Psoas muscle (tissue), 8 donors: ENCODE results near the gene UBE2E2. TPM values are rescaled to one million over a fixed set of nuclear protein-coding genes. Genes with fewer than 3 reads are reported as not detected.

Experiments
- ATAC-seq, 4 donors: fragments of 200-7000 bp; cut with Tn5 transposase; one replicate each; pipeline ENCODE4 v1.9.1; 2020; ENCODE audit warnings: moderate library complexity in 3 of 4, mild to moderate bottlenecking in 2 of 4
- DNase-seq, 2 donors: peaks; one replicate each; pipeline ENCODE4 v3.0.0-alpha.2; 2020
- H3K27ac ChIP-seq: fragments of 200-600 bp; one replicate; pipeline ENCODE4 v1.8.0; 2022
- H3K27me3 ChIP-seq, 3 donors: fragments of 200-600 bp in 1 of 3; one replicate each; pipeline versions ENCODE4 v1.6.1 to v1.8.0; 2013 to 2022; ENCODE audit warnings: low read length in 2 of 3, mild to moderate bottlenecking in 2 of 3, moderate library complexity in 1 of 3; ENCODE audit not compliant: insufficient read depth in 3 of 3
- H3K36me3 ChIP-seq, 2 donors: fragments of 200-600 bp in 1 of 2; one replicate each; pipeline versions ENCODE4 v1.6.1 to v1.8.0; 2013 to 2022; ENCODE audit warnings: low read depth in 1 of 2, mild to moderate bottlenecking in 1 of 2, moderate library complexity in 1 of 2; ENCODE audit not compliant: insufficient read depth in 1 of 2
- H3K4me1 ChIP-seq: fragments of 200-600 bp; one replicate; pipeline ENCODE4 v1.8.0; 2022
- H3K4me3 ChIP-seq: fragments of 200-600 bp; one replicate; pipeline ENCODE4 v1.8.0; 2022; ENCODE audit warnings: mild to moderate bottlenecking
- H3K9me3 ChIP-seq: fragments of 200-600 bp; one replicate; pipeline ENCODE4 v1.8.0; 2022
- CTCF ChIP-seq: fragments of 200-600 bp; IDR thresholded peaks from one replicate; pipeline ENCODE4 v1.8.0; 2022; ENCODE audit warnings: antibody characterized with exemption
- WGBS, 3 donors: extraction: QIAGEN DNeasy Blood & Tissue Kit; methylation state at CpG; one replicate each; pipeline versions ENCODE4 v1.1.6 to v1.1.7; 2013; 5-methylcytosine and 5-hydroxymethylcytosine counted together
- intact Hi-C, 2 donors: fragments of 100-400 bp; cut with DNase I; formaldehyde crosslinking; loops; one replicate each; pipeline versions ENCODE4 v1.11.0 to v1.14.2; 2022
- polyA plus RNA-seq, 3 donors: library from polyadenylated mRNA; stranded (reverse); fragments of 200-250 nt; gene quantifications; one replicate each; pipeline ENCODE4 v1.2.3, GENCODE V29; 2013
- total RNA-seq, 4 donors: library from RNA; stranded (reverse); fragmentation: NEBNext Ultra II Directional in 2 of 4; extraction: Animal tissue kit (Norgen Biotek cat#: 25700) in 2 of 4; gene quantifications; one replicate each; pipeline versions ENCODE4 v1.2.1 to v1.2.4, GENCODE V29; 2021 to 2023
- donor health status: healthy with polysubstance abuse.
- donor health status: DM: no; HTN: no; CAD: no; lungs with moderate emphysema.
- donor health status: Bipolar disorder and iron deficiency.
- donor health status: healthy.
- donor health status: DM: yes; HTN: yes; CAD: no.
- donor health status: DM: no; HTN: no; CAD: no.
- donor health status: DM: no; HTN: no; CAD: no.
- donor health status: DM: yes; HTN: yes; CAD: no.

Gene UBE2E2
- total and polyA plus RNA-seq, 7 donors: 12.9 to 38.2 (median 34.0) TPM

- 90 to 91% (median 90%) methylated on average over 2 of the region's 2 CpGs for WGBS, 3 donors
- intact Hi-C loops: no loop called here
- H3K27me3 ChIP-seq: no peaks in the 10 kb centered on the region
- peaks cover 33% of the 10 kb centered on the region for H3K4me1 ChIP-seq
- TF ChIP-seq CTCF: no peak
- no peaks in the 10 kb centered on the region for H3K36me3 ChIP-seq
- DNase-seq (no peak), ATAC-seq (no peak)
- no peaks in the 10 kb centered on the region for H3K9me3 ChIP-seq
- no peak overlapping the region for H3K4me3 ChIP-seq
- H3K27ac ChIP-seq: no peak overlapping the region
Measured at GRCh38 chr3:23275814-23276213, 72.7 kb downstream of the UBE2E2 start.

GRCh38 chr3:23276913-23277658 is 74.0 kb downstream of the UBE2E2 start:
- TF ChIP-seq CTCF: no peak
- no peak for DNase-seq
- WGBS, 3 donors: 74 to 83% (median 79%) methylated on average over 7 of the region's 7 CpGs
- H3K9me3 ChIP-seq: no peaks in the 10 kb centered on the region
- no peak overlapping the region for H3K27ac ChIP-seq
- H3K36me3 ChIP-seq: no peaks in the 10 kb centered on the region
- H3K4me1 ChIP-seq: peaks cover 33% of the 10 kb centered on the region
- ATAC-seq: no peak
- no peaks in the 10 kb centered on the region for H3K27me3 ChIP-seq
- no peak overlapping the region for H3K4me3 ChIP-seq
- intact Hi-C loops: no loop called here

- no peak overlapping the region for H3K4me3 ChIP-seq
- WGBS, 3 donors: 70 to 95% (median 77%) methylated on average over 3 of the region's 3 CpGs
- no peaks in the 10 kb centered on the region for H3K36me3 ChIP-seq
- peaks cover 33% of the 10 kb centered on the region for H3K4me1 ChIP-seq
- DNase-seq (no peak), ATAC-seq (no peak)
- H3K9me3 ChIP-seq: no peaks in the 10 kb centered on the region
- intact Hi-C loops: no loop called here
- H3K27ac ChIP-seq: no peak overlapping the region
- H3K27me3 ChIP-seq: no peaks in the 10 kb centered on the region
- TF ChIP-seq CTCF: no peak
Measured at GRCh38 chr3:23277688-23278087, 74.6 kb downstream of the UBE2E2 start.

GRCh38 chr3:23283625-23284024 is 80.5 kb downstream of the UBE2E2 start:
- no peaks in the 10 kb centered on the region for H3K27me3 ChIP-seq
- intact Hi-C loops: no loop called here
- 89 to 92% (median 91%) methylated on average over 5 of the region's 5 CpGs for WGBS, 3 donors
- DNase-seq: no peak
- no peak for TF ChIP-seq CTCF
- H3K36me3 ChIP-seq: no peaks in the 10 kb centered on the region
- no peak overlapping the region for H3K27ac ChIP-seq
- H3K4me1 ChIP-seq: peaks cover 15% of the 10 kb centered on the region
- H3K9me3 ChIP-seq: no peaks in the 10 kb centered on the region
- H3K4me3 ChIP-seq: no peak overlapping the region
- no peak for ATAC-seq

- 76 to 80% (median 76%) methylated on average over 1 of the region's 1 CpG for WGBS, 3 donors
- ATAC-seq (no peak), DNase-seq (no peak)
- no peak overlapping the region for H3K27ac ChIP-seq
- no peak for TF ChIP-seq CTCF
- H3K9me3 ChIP-seq: no peaks in the 10 kb centered on the region
- no peak overlapping the region for H3K4me3 ChIP-seq
- no peaks in the 10 kb centered on the region for H3K27me3 ChIP-seq
- H3K4me1 ChIP-seq: no peaks in the 10 kb centered on the region
- no peaks in the 10 kb centered on the region for H3K36me3 ChIP-seq
- intact Hi-C loops: no loop called here
Measured at GRCh38 chr3:23288286-23288685, 85.2 kb downstream of the UBE2E2 start.
